Heart left ventricle (tissue), 16 donors: Measurements from ENCODE around the gene ACSS1. TPM values are rescaled to one million over a fixed set of nuclear protein-coding genes. Genes with fewer than 3 reads are reported as not detected.

Source experiments
- ATAC-seq, 4 donors: fragments of 200-7000 bp; cut with Tn5 transposase; one replicate each; pipeline ENCODE4 v1.9.1; 2020 to 2022; ENCODE audit warnings: moderate library complexity in 4 of 4, mild to moderate bottlenecking in 3 of 4, moderate number of reproducible peaks in 1 of 4
- DNase-seq, 5 donors: peaks; one replicate each; pipeline ENCODE4 v3.0.0-alpha.2; 2020
- H3K27ac ChIP-seq, 12 donors: fragments of 200-600 bp; sonication (generic) in 4 of 12; one replicate each; pipeline versions ENCODE4 v1.5.0 to v1.8.0; 2016 to 2022; ENCODE audit warnings: mild to moderate bottlenecking in 2 of 12
- H3K27me3 ChIP-seq, 9 donors: fragments of 200-600 bp; sonication (generic) in 2 of 9; one replicate each; pipeline versions ENCODE4 v1.5.1 to v1.8.0; 2016 to 2022; ENCODE audit warnings: mild to moderate bottlenecking in 3 of 9
- H3K36me3 ChIP-seq, 9 donors: fragments of 200-600 bp; sonication (generic) in 2 of 9; one replicate each; pipeline versions ENCODE4 v1.5.0 to v1.8.0; 2018 to 2022; ENCODE audit warnings: mild to moderate bottlenecking in 2 of 9
- H3K4me1 ChIP-seq, 12 donors: fragments of 200-600 bp; sonication (generic) in 4 of 12; one replicate each; pipeline versions ENCODE4 v1.5.0 to v1.8.0; 2016 to 2022; ENCODE audit warnings: mild to moderate bottlenecking in 3 of 12
- H3K4me3 ChIP-seq, 12 donors: fragments of 200-600 bp; sonication (generic) in 4 of 12; one replicate each; pipeline versions ENCODE4 v1.5.0 to v1.8.0; 2017 to 2022; ENCODE audit warnings: mild to moderate bottlenecking in 9 of 12, moderate library complexity in 4 of 12
- H3K9me3 ChIP-seq, 12 donors: fragments of 200-600 bp; sonication (generic) in 4 of 12; one replicate each; pipeline versions ENCODE4 v1.5.0 to v1.8.0; 2016 to 2022; ENCODE audit warnings: mild to moderate bottlenecking in 1 of 12
- POLR2A ChIP-seq, 2 donors: fragments of 450-650 bp; IDR thresholded peaks; one replicate each; pipeline ENCODE4 v1.6.1; 2017; ENCODE audit warnings: antibody characterized with exemption in 2 of 2, mild to moderate bottlenecking in 2 of 2, moderate library complexity in 2 of 2
- WGBS, 4 donors: extraction: QIAGEN DNeasy Blood & Tissue Kit in 2 of 4; methylation state at CpG; one replicate each; pipeline versions ENCODE4 v1.1.5 to v1.1.7; 2013 to 2018; 5-methylcytosine and 5-hydroxymethylcytosine counted together
- intact Hi-C, 10 donors: fragments of 100-400 bp; cut with DNase I; formaldehyde crosslinking; loops; one replicate each; pipeline versions ENCODE4 v1.11.1 to v1.14.2; 2022
- polyA plus RNA-seq, 2 donors: library from polyadenylated mRNA; stranded (reverse); fragments of 200-250 nt; gene quantifications; one replicate each; pipeline ENCODE4 v1.2.3, GENCODE V29; 2013
- total RNA-seq, 9 donors: library from RNA; depleted of rRNA in 2 of 9; stranded (reverse); fragments of >200 nt in 2 of 9; fragmentation: NEBNext Ultra II Directional in 3 of 9; extraction: Animal tissue kit (Norgen Biotek cat#: 25700) in 3 of 9; gene quantifications; one replicate each; pipeline versions ENCODE4 v1.1.0 to v1.2.4, GENCODE V29; 2016 to 2023
- TF ChIP-seq, protein P1 (sequence below), 12 donors: fragments of 200-600 bp; sonication (generic) in 4 of 12; IDR thresholded peaks; one replicate each; pipeline versions ENCODE4 v1.5.0 to v1.8.0; 2018 to 2022; ENCODE audit warnings: antibody characterized with exemption in 12 of 12, mild to moderate bottlenecking in 5 of 12
- donor health status: ischemic (EF 13 %, LVEDD 7.1; RV severe dilation, severe dysfunction).
- donor health status: healthy with polysubstance abuse.
- donor health status: DM: no; HTN: yes; CAD: no.
- donor health status: DM: no; HTN: no; CAD: no.
- donor health status: ischemic (EF 25% LVEDD 6.9; RV normal size, moderate dysfunction).
- donor health status: ischemic (EF 25% LVEDD 5.7; RV mildly dilated, moderate dysfunction).
- donor health status: healthy.
- donor health status: DM: yes; HTN: yes; CAD: no.
- donor health status: ischemic (EF 35%, LVEDD 5.7; RV mildly dilated, moderate dysfunction).
- donor health status: nonischemic (EF 11% LVEDD 7.7; RV severe dilation, severe dysfunction).
- donor health status: DM: yes; HTN: yes; CAD: no.
- donor health status: PGD.
- donor health status: ischemic (EF 29% LVEDD 5.4; RV normal size, mild dysfunction).
- donor health status: nonischemic (EF 23%, LVEDD 6.1; RV moderate dilation, normal function).

The ACSS1 gene
- total and polyA plus RNA-seq, 11 donors = 43.5 to 177 (median 81.4) TPM

DNA sequence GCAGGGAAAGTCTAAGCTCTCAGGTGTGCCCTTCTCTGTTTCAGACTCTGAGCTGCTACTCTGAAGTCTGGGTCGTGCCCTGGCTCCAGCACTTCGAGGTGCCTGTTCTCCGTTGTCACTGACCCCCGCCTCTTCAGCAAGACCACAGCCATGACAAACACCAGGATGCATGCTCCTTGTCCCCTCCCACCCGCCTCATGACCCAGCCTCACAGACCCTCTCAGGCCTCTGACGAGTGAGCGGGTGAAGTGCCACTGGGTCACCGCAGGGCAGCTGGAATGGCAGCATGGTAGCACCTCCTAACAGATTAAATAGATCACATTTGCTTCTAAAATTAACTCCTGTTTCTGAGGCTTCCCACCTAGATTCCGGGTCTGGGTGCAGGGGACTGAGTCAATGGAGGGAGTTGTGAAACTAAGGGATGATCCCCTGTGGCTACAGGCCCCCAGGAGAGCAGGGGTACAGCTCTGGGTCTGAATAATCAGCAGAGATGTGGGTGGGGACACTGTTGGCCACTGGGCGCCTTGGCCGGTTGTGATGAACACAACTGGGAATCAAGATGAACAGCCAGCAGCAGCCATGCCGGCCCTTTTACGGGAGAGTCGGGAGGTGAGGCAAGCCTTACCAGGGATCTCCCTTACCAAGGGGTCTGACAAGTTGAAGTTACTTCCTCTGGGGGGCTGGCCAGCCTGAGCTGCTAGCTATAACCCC is 98.2 kb downstream of the ACSS1 start:
- Histone ChIP-seq H3K27me3 (no peaks in the 10 kb centered on the region), H3K36me3 (peaks cover 0 to 85% (median 49%) of the 10 kb centered on the region in 9 donors), H3K4me3 (no peak overlapping the region), H3K27ac (peak overlapping the region in 2 of 12 donors; percentile 2 to 70), H3K4me1 (peaks cover 0 to 11% (median 0%) of the 10 kb centered on the region in 12 donors), H3K9me3 (no peaks in the 10 kb centered on the region)
- 76 to 82% (median 79%) methylated on average over 11 to 14 of the region's 14 CpGs for WGBS, 4 donors
- TF ChIP-seq, protein P1, sequence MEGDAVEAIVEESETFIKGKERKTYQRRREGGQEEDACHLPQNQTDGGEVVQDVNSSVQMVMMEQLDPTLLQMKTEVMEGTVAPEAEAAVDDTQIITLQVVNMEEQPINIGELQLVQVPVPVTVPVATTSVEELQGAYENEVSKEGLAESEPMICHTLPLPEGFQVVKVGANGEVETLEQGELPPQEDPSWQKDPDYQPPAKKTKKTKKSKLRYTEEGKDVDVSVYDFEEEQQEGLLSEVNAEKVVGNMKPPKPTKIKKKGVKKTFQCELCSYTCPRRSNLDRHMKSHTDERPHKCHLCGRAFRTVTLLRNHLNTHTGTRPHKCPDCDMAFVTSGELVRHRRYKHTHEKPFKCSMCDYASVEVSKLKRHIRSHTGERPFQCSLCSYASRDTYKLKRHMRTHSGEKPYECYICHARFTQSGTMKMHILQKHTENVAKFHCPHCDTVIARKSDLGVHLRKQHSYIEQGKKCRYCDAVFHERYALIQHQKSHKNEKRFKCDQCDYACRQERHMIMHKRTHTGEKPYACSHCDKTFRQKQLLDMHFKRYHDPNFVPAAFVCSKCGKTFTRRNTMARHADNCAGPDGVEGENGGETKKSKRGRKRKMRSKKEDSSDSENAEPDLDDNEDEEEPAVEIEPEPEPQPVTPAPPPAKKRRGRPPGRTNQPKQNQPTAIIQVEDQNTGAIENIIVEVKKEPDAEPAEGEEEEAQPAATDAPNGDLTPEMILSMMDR (IDR thresholded peaks at IDR 0.05) = no peak
- no peak for TF ChIP-seq POLR2A (IDR thresholded peaks at IDR 0.05)
- no peak for ATAC-seq
- DNase-seq = no peak
- intact Hi-C loops = loop anchor here in 1 of 10 donors (10.0 kb wide), 1 partner anchor 55 kb away; no protein-coding TSS in a partner anchor

GRCh38 chr20:24958506-24959385 is 99.2 kb downstream of the ACSS1 start:
- Histone ChIP-seq H3K27ac (peak overlapping the region in 1 of 12 donors; percentile 32), H3K27me3 (no peaks in the 10 kb centered on the region), H3K9me3 (no peaks in the 10 kb centered on the region), H3K4me3 (no peak overlapping the region), H3K4me1 (peaks cover 0 to 20% (median 0%) of the 10 kb centered on the region in 12 donors), H3K36me3 (peaks cover 0 to 75% (median 41%) of the 10 kb centered on the region in 9 donors)
- intact Hi-C loops = no loop called here
- WGBS, 4 donors = 76 to 83% (median 78%) methylated on average over 19 to 20 of the region's 20 CpGs
- TF ChIP-seq POLR2A (IDR thresholded peaks at IDR 0.05) = no peak
- TF ChIP-seq, protein P1 (IDR thresholded peaks at IDR 0.05) = no peak
- ATAC-seq (no peak), DNase-seq (no peak)

GRCh38 chr20:24957326-24958016 is 100.5 kb downstream of the ACSS1 start:
- no peaks in the 10 kb centered on the region for H3K27me3 ChIP-seq
- no peak overlapping the region for H3K27ac ChIP-seq
- H3K4me3 ChIP-seq = no peak overlapping the region
- WGBS, 4 donors = 89 to 94% (median 92%) methylated on average over 11 to 18 of the region's 18 CpGs
- no peaks in the 10 kb centered on the region for H3K9me3 ChIP-seq
- TF ChIP-seq, protein P1 (IDR thresholded peaks at IDR 0.05) = no peak
- no peak for TF ChIP-seq POLR2A (IDR thresholded peaks at IDR 0.05)
- DNase-seq (no peak), ATAC-seq (no peak)
- intact Hi-C loops = no loop called here
- H3K36me3 ChIP-seq = peaks cover 0 to 62% (median 28%) of the 10 kb centered on the region in 9 donors
- H3K4me1 ChIP-seq = peaks cover 0 to 33% (median 0%) of the 10 kb centered on the region in 12 donors

Other genes with a start within 250 kb of the ACSS1 start
- 1 to 10 TPM in 5 of 9 donors, under 1 TPM in 4; 0.35 to 8.4 (median 1.5) TPM for gene CST7, start 108.9 kb downstream of the ACSS1 start, total RNA-seq
- 1 to 10 TPM; 1.2 to 1.4 TPM for gene CST7, start 108.9 kb downstream of the ACSS1 start, polyA plus RNA-seq
- gene APMAP, start 65.4 kb downstream of the ACSS1 start, total RNA-seq = 10 to 100 TPM; 22.6 to 61.3 (median 31.9) TPM
- gene APMAP, start 65.4 kb downstream of the ACSS1 start, polyA plus RNA-seq = 10 to 100 TPM; 16.2 to 58.5 TPM
- under 1 TPM in 5 of 9 donors, not detected in 4; 0.22 to 0.96 (median 0.51) TPM for gene VSX1, start 24.0 kb upstream of the ACSS1 start, total RNA-seq
- gene VSX1, start 24.0 kb upstream of the ACSS1 start, polyA plus RNA-seq = under 1 TPM in 1 of 2 donors, not detected in 1; 0.19 TPM
- 100 to 1,000 TPM in 3 of 9 donors, 10 to 100 TPM in 6; 58.7 to 139 (median 86.7) TPM for gene ENTPD6, start 137.6 kb upstream of the ACSS1 start, total RNA-seq
- 100 to 1,000 TPM; 131 to 200 TPM for gene ENTPD6, start 137.6 kb upstream of the ACSS1 start, polyA plus RNA-seq
- 100 to 1,000 TPM; 172 to 450 (median 233) TPM for gene PYGB, start 189.9 kb upstream of the ACSS1 start, total RNA-seq
- 100 to 1,000 TPM; 144 to 227 TPM for gene PYGB, start 189.9 kb upstream of the ACSS1 start, polyA plus RNA-seq